ENCODE measurements around the gene PRRT1.
"Not testable (repeated sequence)": the region's sequence is repeated elsewhere in the genome, so short reads cannot be mapped to it uniquely, and the experiment has no call there.

Gene PRRT1

GRCh38 chr6:32117461-32117860 lies 34.3 kb downstream of the PRRT1 start:
- no peak for DNase-seq

GRCh38 chr6:32116674-32117073 lies 35.1 kb downstream of the PRRT1 start:
- no peak for DNase-seq

GRCh38 chr6:32115623-32116022 lies 36.1 kb downstream of the PRRT1 start:
- DNase-seq: no peak

GRCh38 chr6:32114796-32115195 lies 36.9 kb downstream of the PRRT1 start:
- DNase-seq: no peak

- no peak for DNase-seq
Measured at GRCh38 chr6:32113386-32114352, 38.1 kb downstream of the PRRT1 start.

GRCh38 chr6:32112431-32112980 lies 39.2 kb downstream of the PRRT1 start:
- no peak for DNase-seq

- DNase-seq: no peak
Measured at GRCh38 chr6:32111424-32112066, 40.2 kb downstream of the PRRT1 start.

GRCh38 chr6:32110632-32111031 lies 41.1 kb downstream of the PRRT1 start:
- no peak for DNase-seq

GRCh38 chr6:32109765-32110160 lies 42.0 kb downstream of the PRRT1 start:
- DNase-seq: no peak

- no peak for DNase-seq
Measured at GRCh38 chr6:32109114-32109764, 42.5 kb downstream of the PRRT1 start, which contains the start of gene TNXB. Gene TNXB, minus strand, starts transcription at chr6:32109338. Its CDS starts 11,140 bp downstream, at chr6:32098198.

GRCh38 chr6:32108727-32109113 lies 43.0 kb downstream of the PRRT1 start:
- DNase-seq: no peak

- DNase-seq: no peak
Measured at GRCh38 chr6:32108094-32108627, 43.6 kb downstream of the PRRT1 start.

- no peak for DNase-seq
Measured at GRCh38 chr6:32107406-32107805, 44.3 kb downstream of the PRRT1 start.

- no peak for DNase-seq
Measured at GRCh38 chr6:32105433-32105832, 46.3 kb downstream of the PRRT1 start.

GRCh38 chr6:32102255-32102654 lies 49.5 kb downstream of the PRRT1 start:
- DNase-seq: no peak

GRCh38 chr6:32100251-32100650 lies 51.5 kb downstream of the PRRT1 start:
- DNase-seq: not testable (repeated sequence)
